Measurements from ENCODE around the gene FLNB.

The FLNB gene

GRCh38 chr3:58173029-58173668 is 164.9 kb downstream of the FLNB start:
- no peak for DNase-seq

- DNase-seq, result no peak
These were observed 165.6 kb downstream of the FLNB start for GRCh38 chr3:58173669-58174398.

- no peak for DNase-seq
These were observed 166.9 kb downstream of the FLNB start for GRCh38 chr3:58175187-58175436.

GRCh38 chr3:58175437-58176184 is 167.4 kb downstream of the FLNB start:
- no peak for DNase-seq

- no peak for DNase-seq
These were observed 167.9 kb downstream of the FLNB start for GRCh38 chr3:58176185-58176530.

- no peak for DNase-seq
These were observed 168.7 kb downstream of the FLNB start for GRCh38 chr3:58176827-58177489.

- DNase-seq, result peak; percentile 41
These were observed 169.7 kb downstream of the FLNB start for GRCh38 chr3:58177747-58178527.

- no peak for DNase-seq
These were observed 170.5 kb downstream of the FLNB start for GRCh38 chr3:58178528-58179234.

- no peak for DNase-seq
These were observed 171.2 kb downstream of the FLNB start for GRCh38 chr3:58179235-58180098.

- no peak for DNase-seq
These were observed 172.1 kb downstream of the FLNB start for GRCh38 chr3:58180099-58180880.

GRCh38 chr3:58180940-58181587 is 172.8 kb downstream of the FLNB start:
- no peak for DNase-seq

GRCh38 chr3:58183221-58183620 is 175.0 kb downstream of the FLNB start:
- no peak for DNase-seq

GRCh38 chr3:58183891-58184290 is 175.7 kb downstream of the FLNB start:
- no peak for DNase-seq

- DNase-seq, result no peak
These were observed 176.2 kb downstream of the FLNB start for GRCh38 chr3:58184309-58184981.

GRCh38 chr3:58184982-58185360 is 176.7 kb downstream of the FLNB start:
- DNase-seq, result no peak

- DNase-seq, result no peak
These were observed 179.9 kb downstream of the FLNB start for GRCh38 chr3:58188173-58188564.

GRCh38 chr3:58188921-58189451 is 180.8 kb downstream of the FLNB start:
- DNase-seq, result no peak

GRCh38 chr3:58189691-58190090 is 181.5 kb downstream of the FLNB start:
- DNase-seq, result no peak

- no peak for DNase-seq
These were observed 182.1 kb downstream of the FLNB start for GRCh38 chr3:58190291-58190690.
